ENCODE data around the gene RABEP1. TPM values are rescaled to one million over a fixed set of nuclear protein-coding genes. Genes with fewer than 3 reads are reported as not detected.

RABEP1 gene
- total RNA-seq, 1 experiment from 2014 or later, result 24.4 TPM

GRCh38 chr17:5260542-5260941, 21.5 kb upstream of the RABEP1 start:
- DNase-seq (peak; percentile 91), ATAC-seq (peak; percentile 87)
- Histone ChIP-seq H2AFZ (ENCODE audit: low read length) (no peak overlapping the region), H3K4me3 (ENCODE audit: low read length) (no peak overlapping the region), H3K79me2 (ENCODE audit: low read length) (no peaks in the 10 kb centered on the region), H3K9ac (ENCODE audit: low read length) (no peak overlapping the region), H3K27me3 (ENCODE audit: low read length) (no peaks in the 10 kb centered on the region), H4K20me1 (ENCODE audit: low read length) (no peaks in the 10 kb centered on the region), H3K36me3 (ENCODE audit: low read depth, low read length) (no peaks in the 10 kb centered on the region), H3K9me2 (replicated peaks; ENCODE audit: low read length) (no peaks in the 10 kb centered on the region), H3K4me1 (ENCODE audit: insufficient read depth, low read length) (peaks cover 28% of the 10 kb centered on the region), H3F3A (ENCODE audit: low read length, unreplicated experiment) (no peaks in the 10 kb centered on the region), H3K9me3 (ENCODE audit: low read length) (no peaks in the 10 kb centered on the region), H3K27ac (ENCODE audit: low read length) (peak overlapping the region; percentile 62), H3K4me2 (ENCODE audit: low read length) (0 out of 2 replicates have a peak overlapping the region, but pooled peaks have one; percentile 23)
- no TSS peak for BruUV-seq (replicated peaks)
- ChIA-PET CTCF (interaction anchor here (0.5 kb wide), 1 partner anchor 21 kb away, joined by 3 read pairs; the partner anchor contains the start of gene RABEP1), POLR2A (ENCODE audit: unreplicated experiment) (interaction anchor here (0.6 kb wide), 1 partner anchor 21 kb away, joined by 5 read pairs; no protein-coding TSS in a partner anchor)
- TF ChIP-seq EZH2 (IDR thresholded peaks at IDR 0.05; ENCODE audit: low read length, unreplicated experiment) (no peak), EZH2phosphoT487 (IDR thresholded peaks at IDR 0.05; ENCODE audit: borderline replicate concordance, low read length) (no peak), CTCF (conservative IDR thresholded peaks at IDR 0.05; ENCODE audit: low read depth, low read length) (no peak)
- intact Hi-C loops (cut with micrococcal nuclease), result no loop called here

GRCh38 chr17:5262416-5262991, 19.6 kb upstream of the RABEP1 start:
- intact Hi-C loops (cut with micrococcal nuclease), result no loop called here
- peak; percentile 23; the same call in 1 of the 2 replicates for ATAC-seq

More at GRCh38 chr17:5262416-5262991, 19.6 kb upstream of the RABEP1 start:
- Histone ChIP-seq H3K36me3 (ENCODE audit: low read depth, low read length) (no peaks in the 10 kb centered on the region), H3K9ac (ENCODE audit: low read length) (no peak overlapping the region), H3K9me2 (replicated peaks; ENCODE audit: low read length) (no peaks in the 10 kb centered on the region), H3K4me3 (ENCODE audit: low read length) (no peak overlapping the region), H3K4me1 (ENCODE audit: insufficient read depth, low read length) (peaks cover 28% of the 10 kb centered on the region), H3K9me3 (ENCODE audit: low read length) (no peaks in the 10 kb centered on the region), H3K79me2 (ENCODE audit: low read length) (no peaks in the 10 kb centered on the region), H3K27me3 (ENCODE audit: low read length) (no peaks in the 10 kb centered on the region), H3K27ac (ENCODE audit: low read length) (no peak overlapping the region), H4K20me1 (ENCODE audit: low read length) (no peaks in the 10 kb centered on the region), H3K4me2 (ENCODE audit: low read length) (no peak overlapping the region), H2AFZ (ENCODE audit: low read length) (no peak overlapping the region), H3F3A (ENCODE audit: low read length, unreplicated experiment) (no peaks in the 10 kb centered on the region)
- DNase-seq, result peak; percentile 14
- no TSS peak for BruUV-seq (replicated peaks)
- POLR2A ChIA-PET (ENCODE audit: unreplicated experiment), result no interaction called here
- CTCF ChIA-PET, result no interaction called here
- TF ChIP-seq EZH2phosphoT487 (IDR thresholded peaks at IDR 0.05; ENCODE audit: borderline replicate concordance, low read length), result no peak
- TF ChIP-seq CTCF (conservative IDR thresholded peaks at IDR 0.05; ENCODE audit: low read depth, low read length), result no peak
- no peak for TF ChIP-seq EZH2 (IDR thresholded peaks at IDR 0.05; ENCODE audit: low read length, unreplicated experiment)
